Body of pancreas (tissue), 4 donors: ENCODE results near the gene VSIG2. TPM values are rescaled to one million over a fixed set of nuclear protein-coding genes. Genes with fewer than 3 reads are reported as not detected.

Experiments used
- ATAC-seq: fragments of 150-250 bp; one replicate; pipeline ENCODE4 v1.9.1; 2016
- DNase-seq, 4 donors: peaks; one replicate each; pipeline ENCODE4 v3.0.0-alpha.2; 2019
- H3K27ac ChIP-seq, 4 donors: fragments of 200-600 bp; sonication (generic); 1 replicate in 3 of 4; 2 replicates in 1 of 4; pipeline versions ENCODE4 v1.5.1 to v1.6.1; 2016 to 2019; ENCODE audit warnings: mild to moderate bottlenecking in 1 of 4, mixed read lengths in 1 of 4, moderate library complexity in 1 of 4
- H3K27me3 ChIP-seq, 2 donors: fragments of 200-600 bp; sonication (generic); one replicate each; pipeline ENCODE4 v1.6.0; 2016; ENCODE audit warnings: mild to moderate bottlenecking in 1 of 2
- H3K36me3 ChIP-seq, 2 donors: fragments of 200-600 bp; sonication (generic); replicated peaks in 1 of 2; 2 replicates each; pipeline ENCODE4 v1.5.1; 2016; ENCODE audit warnings: low read depth in 2 of 2; ENCODE audit not compliant: insufficient read depth in 1 of 2
- H3K4me1 ChIP-seq: fragments of 200-600 bp; sonication (generic); one replicate; pipeline ENCODE4 v1.6.0; 2016
- H3K4me3 ChIP-seq, 2 donors: fragments of 200-600 bp; sonication (generic); 1 replicate in 1 of 2; 2 replicates in 1 of 2; pipeline ENCODE4 v1.5.1; 2016 to 2019
- H3K9me3 ChIP-seq, 3 donors: fragments of 200-600 bp; sonication (generic); 1 replicate in 2 of 3; 2 replicates in 1 of 3; pipeline ENCODE4 v1.5.1; 2016
- CTCF ChIP-seq, 7 experiments: fragments of 450-650 bp in 4 of 7; fragments of 200-600 bp in 3 of 7; sonication (generic) in 3 of 7; IDR thresholded peaks; one replicate each; pipeline ENCODE4 v1.5.1; 2016 to 2019; ENCODE audit warnings: antibody characterized with exemption in 7 of 7
- POLR2A ChIP-seq, 3 donors: fragments of 450-650 bp; IDR thresholded peaks; one replicate each; pipeline ENCODE4 v1.6.1; 2016; ENCODE audit warnings: antibody characterized with exemption in 3 of 3, mild to moderate bottlenecking in 2 of 3
- WGBS, 2 donors: methylation state at CpG; one replicate each; pipeline ENCODE4 v1.1.5; 2017; 5-methylcytosine and 5-hydroxymethylcytosine counted together
- intact Hi-C: fragments of 100-400 bp; cut with DNase I; formaldehyde crosslinking; loops from one replicate; pipeline ENCODE4 v1.15.1; 2023
- total RNA-seq, 2 donors: library from RNA; depleted of rRNA; stranded (reverse); fragments of >200 nt; gene quantifications; one replicate each; pipeline ENCODE4 v1.1.0, GENCODE V29; 2016

Gene VSIG2
- total RNA-seq, 2 donors from 2014 or later: 7.0 TPM; not detected in 1

DNA sequence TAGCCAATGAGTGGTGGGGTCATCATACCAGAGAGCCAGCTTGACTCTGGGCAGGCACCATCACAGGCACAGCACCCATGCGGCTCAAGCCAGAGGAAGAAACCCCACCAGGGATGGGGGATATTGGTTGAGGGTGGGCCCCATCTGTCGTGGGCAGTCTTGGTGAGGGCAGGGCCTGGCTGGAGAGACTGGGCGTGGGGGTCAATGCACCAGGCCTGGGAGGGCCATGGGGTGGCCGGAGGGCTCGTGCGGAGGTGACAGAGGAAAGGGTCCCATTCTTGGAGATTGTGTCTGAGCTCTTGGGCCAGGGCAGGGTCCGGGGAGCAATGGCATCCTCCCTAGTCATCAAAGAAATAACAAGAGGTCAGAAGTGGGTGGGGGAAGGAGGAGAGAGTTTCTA is 1.6 kb upstream of the VSIG2 start:
- WGBS, 2 donors: 85 to 88% methylated on average over 7 of the region's 7 CpGs

DNA sequence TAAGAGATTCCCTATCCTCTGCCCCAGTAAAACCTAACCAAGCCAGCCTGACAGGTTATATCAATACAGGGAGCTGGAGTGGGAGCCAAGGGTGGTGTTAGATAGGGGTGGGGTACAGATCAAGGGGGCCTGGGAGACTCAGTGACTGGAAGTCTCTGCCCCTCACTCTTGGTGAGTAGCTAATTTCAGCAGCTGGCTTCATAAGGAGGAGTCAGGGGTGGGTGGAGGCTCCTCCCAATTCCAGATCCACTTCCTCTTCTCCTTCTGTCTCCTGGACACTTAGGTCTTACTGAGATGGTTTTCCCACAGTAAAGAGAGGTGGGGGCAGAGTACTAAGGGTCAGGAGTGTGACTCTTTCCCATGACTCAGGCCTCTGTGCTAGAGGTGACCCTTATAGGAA is 1.1 kb upstream of the VSIG2 start:
- TF ChIP-seq CTCF (IDR thresholded peaks at IDR 0.05): no peak
- TF ChIP-seq POLR2A (IDR thresholded peaks at IDR 0.05): no peak
- peaks cover 6% of the 10 kb centered on the region for H3K4me1 ChIP-seq
- no peak for DNase-seq
- no peak overlapping the region for H3K4me3 ChIP-seq
- H3K27ac ChIP-seq: no peak overlapping the region
- H3K36me3 ChIP-seq: no peaks in the 10 kb centered on the region
- ATAC-seq: no peak
- H3K9me3 ChIP-seq: no peaks in the 10 kb centered on the region
- intact Hi-C loops: no loop called here
- no peaks in the 10 kb centered on the region for H3K27me3 ChIP-seq

More for the DNA sequence above, 1.6 kb upstream of the VSIG2 start:
- H3K4me3 ChIP-seq: no peak overlapping the region
- no peak overlapping the region for H3K27ac ChIP-seq
- H3K9me3 ChIP-seq: no peaks in the 10 kb centered on the region
- no peaks in the 10 kb centered on the region for H3K36me3 ChIP-seq
- intact Hi-C loops: no loop called here
- no peaks in the 10 kb centered on the region for H3K27me3 ChIP-seq
- H3K4me1 ChIP-seq: peaks cover 10% of the 10 kb centered on the region
- DNase-seq: no peak
- no peak for ATAC-seq
- no peak for TF ChIP-seq POLR2A (IDR thresholded peaks at IDR 0.05)
- TF ChIP-seq CTCF (IDR thresholded peaks at IDR 0.05): no peak

DNA sequence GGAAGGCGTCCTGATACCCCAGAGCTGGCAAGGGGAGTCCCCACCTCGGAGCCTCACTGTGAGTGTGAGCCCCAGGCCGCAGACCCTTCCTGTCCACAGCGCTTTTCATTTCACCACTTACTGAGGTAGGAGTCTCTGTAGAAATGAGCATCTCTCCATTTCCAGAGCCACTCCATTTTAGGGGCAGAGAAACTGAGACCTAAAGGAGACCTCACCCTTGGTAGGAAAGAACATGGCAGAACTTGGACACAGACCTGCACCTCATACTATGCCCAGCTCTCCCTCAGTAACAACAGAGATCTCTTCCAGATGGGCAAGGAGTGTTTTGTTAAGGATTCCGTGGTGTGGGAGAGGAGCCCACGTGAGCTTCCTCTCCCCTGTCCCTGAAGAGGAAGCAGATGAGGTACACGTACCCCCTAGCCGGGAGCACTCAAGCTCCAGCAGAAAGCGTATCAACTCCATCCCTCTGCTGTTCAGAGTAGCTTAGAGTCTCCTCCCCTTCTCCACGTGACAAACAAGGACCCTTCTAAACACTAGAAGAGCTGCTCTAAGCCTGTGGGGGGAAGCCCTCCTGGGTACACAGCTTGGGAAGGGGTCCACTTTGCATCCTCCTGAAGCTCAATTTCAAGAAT is 532 bp upstream of the VSIG2 start:
- Histone ChIP-seq H3K27me3 (no peaks in the 10 kb centered on the region), H3K4me3 (no peak overlapping the region), H3K36me3 (no peaks in the 10 kb centered on the region), H3K27ac (no peak overlapping the region), H3K9me3 (no peaks in the 10 kb centered on the region), H3K4me1 (peaks cover 7% of the 10 kb centered on the region)
- intact Hi-C loops: no loop called here
- ATAC-seq (no peak), DNase-seq (no peak)
- TF ChIP-seq CTCF (IDR thresholded peaks at IDR 0.05) (no peak), POLR2A (IDR thresholded peaks at IDR 0.05) (no peak)
- 56 to 75% methylated on average over 10 of the region's 10 CpGs for WGBS, 2 donors

GRCh38 chr11:124751391-124751740 is 689 bp downstream of the VSIG2 start:
- no peak for ATAC-seq
- intact Hi-C loops: no loop called here

More at GRCh38 chr11:124751391-124751740, 689 bp downstream of the VSIG2 start:
- 69 to 71% methylated on average over 1 to 11 of the region's 11 CpGs for WGBS, 2 donors
- Histone ChIP-seq H3K27ac (no peak overlapping the region), H3K36me3 (no peaks in the 10 kb centered on the region), H3K4me3 (no peak overlapping the region), H3K9me3 (no peaks in the 10 kb centered on the region), H3K4me1 (peaks cover 17% of the 10 kb centered on the region), H3K27me3 (no peaks in the 10 kb centered on the region)
- TF ChIP-seq CTCF (IDR thresholded peaks at IDR 0.05) (no peak), POLR2A (IDR thresholded peaks at IDR 0.05) (no peak)
- no peak for DNase-seq
